Renal cortical epithelial cell (primary cell): ENCODE results near the gene SEMA4A. TPM values are rescaled to one million over a fixed set of nuclear protein-coding genes. Genes with fewer than 3 reads are reported as not detected.

ENCODE experiments used
- total RNA-seq: library from RNA; depleted of rRNA; stranded (reverse); fragments of >200 nt; gene quantifications from 2 replicates; pipeline ENCODE4 v1.2.3, GENCODE V29; 2014

SEMA4A gene
- total RNA-seq, 1 donor from 2014 or later = 7.4 TPM

Other genes starting within 250 kb of the SEMA4A start
- gene RIT1, start 242.2 kb upstream of the SEMA4A start, total RNA-seq = 38.4 and 88.2 TPM in 2 replicates
- gene KHDC4, start 219.2 kb upstream of the SEMA4A start, total RNA-seq = 16.8 and 39.1 TPM in 2 replicates
- gene RXFP4, start 211.9 kb upstream of the SEMA4A start, total RNA-seq = not detected in 2 replicates
- 36.8 and 53.6 TPM in 2 replicates for gene ARHGEF2, start 175.0 kb upstream of the SEMA4A start, total RNA-seq
- 366 and 540 TPM in 2 replicates for gene SSR2, start 132.6 kb upstream of the SEMA4A start, total RNA-seq
- gene UBQLN4, start 99.8 kb upstream of the SEMA4A start, total RNA-seq = 16.0 and 25.2 TPM in 2 replicates
- gene LAMTOR2, start 98.8 kb upstream of the SEMA4A start, total RNA-seq = 53.6 and 79.0 TPM in 2 replicates
- 0.50 and 43.9 TPM in 2 replicates for gene RAB25, start 92.4 kb upstream of the SEMA4A start, total RNA-seq
- 5.0 and 7.1 TPM in 2 replicates for gene MEX3A, start 71.1 kb upstream of the SEMA4A start, total RNA-seq
- gene LMNA, start 38.9 kb upstream of the SEMA4A start, total RNA-seq = 420 and 617 TPM in 2 replicates
- gene SLC25A44, start 40.5 kb downstream of the SEMA4A start, total RNA-seq = 5.9 and 17.4 TPM in 2 replicates
- gene PMF1, start 59.4 kb downstream of the SEMA4A start, total RNA-seq = 47.1 and 65.8 TPM in 2 replicates
- gene BGLAP, start 88.6 kb downstream of the SEMA4A start, total RNA-seq = 0.15 TPM in 1 of 2 replicates, not detected in the other
- 0.80 TPM in 1 of 2 replicates, not detected in the other for gene PAQR6, start 94.5 kb downstream of the SEMA4A start, total RNA-seq
- 58.5 and 92.8 TPM in 2 replicates for gene SMG5, start 129.2 kb downstream of the SEMA4A start, total RNA-seq
- 0.52 and 1.6 TPM in 2 replicates for gene TMEM79, start 130.7 kb downstream of the SEMA4A start, total RNA-seq
- 23.7 and 37.2 TPM in 2 replicates for gene GLMP, start 142.1 kb downstream of the SEMA4A start, total RNA-seq
- gene VHLL, start 145.7 kb downstream of the SEMA4A start, total RNA-seq = not detected in 2 replicates
- 499 and 846 TPM in 2 replicates for gene CCT3, start 184.7 kb downstream of the SEMA4A start, total RNA-seq
- not detected in 2 replicates for gene TSACC, start 184.9 kb downstream of the SEMA4A start, total RNA-seq
- gene RHBG, start 215.6 kb downstream of the SEMA4A start, total RNA-seq = 0.55 TPM in 1 of 2 replicates, not detected in the other